Sciatic nerve (tissue), 2 donors: ENCODE data around the gene MAGEA8. TPM values are rescaled to one million over a fixed set of nuclear protein-coding genes. Genes with fewer than 3 reads are reported as not detected.
"Not testable (repeated sequence)": the region's sequence is repeated elsewhere in the genome, so short reads cannot be mapped to it uniquely, and the experiment has no call there.

ENCODE experiments used
- ATAC-seq: fragments of 200-7000 bp; cut with Tn5 transposase; one replicate; pipeline ENCODE4 v1.9.1; 2020; ENCODE audit warnings: mild to moderate bottlenecking, moderate library complexity
- DNase-seq: peaks from one replicate; pipeline ENCODE4 v3.0.0-alpha.2; 2020; ENCODE audit warnings: low spot score
- intact Hi-C: fragments of 100-400 bp; cut with DNase I; formaldehyde crosslinking; loops from one replicate; pipeline ENCODE4 v1.14.2; 2022
- total RNA-seq: library from RNA; stranded (reverse); fragmentation: NEBNext Ultra II Directional; extraction: Animal tissue kit (Norgen Biotek cat#: 25700); gene quantifications from one replicate; pipeline ENCODE4 v1.2.1, GENCODE V29; 2021
- donor health status: DM: no; HTN: no; CAD: no.
- donor health status: DM: no; HTN: no; CAD: no.

MAGEA8 gene, protein sequence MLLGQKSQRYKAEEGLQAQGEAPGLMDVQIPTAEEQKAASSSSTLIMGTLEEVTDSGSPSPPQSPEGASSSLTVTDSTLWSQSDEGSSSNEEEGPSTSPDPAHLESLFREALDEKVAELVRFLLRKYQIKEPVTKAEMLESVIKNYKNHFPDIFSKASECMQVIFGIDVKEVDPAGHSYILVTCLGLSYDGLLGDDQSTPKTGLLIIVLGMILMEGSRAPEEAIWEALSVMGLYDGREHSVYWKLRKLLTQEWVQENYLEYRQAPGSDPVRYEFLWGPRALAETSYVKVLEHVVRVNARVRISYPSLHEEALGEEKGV
- not detected for total RNA-seq

DNA sequence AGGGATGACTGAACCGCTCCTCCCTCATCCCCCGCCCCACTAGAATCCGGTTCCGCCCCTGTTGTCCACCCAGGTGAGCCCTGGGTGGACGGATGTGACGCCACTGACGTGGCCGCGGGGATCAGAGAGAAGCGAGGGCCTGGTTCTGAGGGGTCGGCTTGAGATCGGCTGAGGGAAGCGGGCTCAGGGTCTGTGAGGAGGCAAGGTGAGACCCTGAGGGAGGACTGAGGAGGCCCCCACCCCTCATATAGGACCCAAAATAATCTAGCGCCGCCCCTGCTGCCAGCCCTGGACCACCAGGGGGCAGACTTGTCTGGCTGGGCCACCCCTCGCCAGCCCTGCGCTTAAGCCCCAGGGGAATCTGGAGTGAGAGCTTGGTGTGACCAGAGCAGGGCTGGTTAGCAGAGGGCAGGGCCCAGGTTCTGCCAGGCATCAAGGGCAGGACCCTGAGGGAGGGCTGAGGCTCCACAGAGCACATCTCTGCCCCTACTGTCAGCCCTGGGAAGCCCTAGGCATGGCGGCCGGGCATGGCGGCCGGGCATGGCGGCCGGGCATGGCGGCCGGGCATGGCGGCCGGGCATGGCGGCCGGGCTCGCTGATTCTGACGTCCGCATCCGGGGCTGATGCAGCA, at the start of gene MAGEA8:
Gene MAGEA8, plus strand, starts transcription at position 103 of the 631 bp plus-strand sequence. CDS start 3,090 bp downstream, outside the sequence.
- intact Hi-C loops, result no loop called here
- no peak for ATAC-seq
- no peak for DNase-seq

DNA sequence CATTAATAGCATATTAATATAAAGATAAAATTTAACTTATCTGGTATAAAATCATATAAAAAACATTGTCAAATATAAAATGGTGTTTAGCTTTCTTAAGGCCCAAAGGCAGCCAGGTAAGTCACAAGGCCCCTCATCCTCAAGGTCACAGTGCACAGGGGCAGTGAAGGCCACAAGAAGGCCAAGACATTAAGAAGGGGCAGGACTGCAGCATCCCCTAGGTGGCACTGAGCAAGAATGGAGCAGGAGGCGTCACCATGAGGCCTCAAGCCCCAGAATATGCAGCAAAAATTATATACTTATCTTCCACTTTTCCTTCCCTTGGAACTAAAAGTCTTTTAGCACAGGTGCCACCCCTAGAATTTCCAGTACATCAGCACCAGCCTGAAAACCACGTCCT, 49.5 kb upstream of the MAGEA8 start:
- no peak for DNase-seq
- intact Hi-C loops, result no loop called here
- ATAC-seq, result no peak

DNA sequence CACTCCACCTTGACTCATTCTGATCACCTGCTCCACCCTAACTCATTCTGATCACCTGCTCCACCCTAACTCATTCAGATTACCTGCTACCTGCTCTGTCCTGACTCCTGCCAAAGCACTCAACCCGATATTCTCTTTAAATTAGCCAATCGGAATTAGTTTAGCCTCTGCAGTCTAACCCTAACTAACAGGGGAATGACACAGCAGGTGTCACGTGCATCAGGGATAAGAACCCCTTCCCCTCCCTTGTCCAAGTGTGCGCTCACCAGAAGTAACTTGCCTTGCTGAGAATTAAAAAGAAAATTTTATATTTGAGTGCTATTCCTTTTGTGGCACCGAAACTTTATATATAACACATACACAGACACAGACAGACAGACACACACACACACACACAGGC, 44.3 kb upstream of the MAGEA8 start:
- DNase-seq, ATAC-seq, intact Hi-C loops: not testable (repeated sequence)

DNA sequence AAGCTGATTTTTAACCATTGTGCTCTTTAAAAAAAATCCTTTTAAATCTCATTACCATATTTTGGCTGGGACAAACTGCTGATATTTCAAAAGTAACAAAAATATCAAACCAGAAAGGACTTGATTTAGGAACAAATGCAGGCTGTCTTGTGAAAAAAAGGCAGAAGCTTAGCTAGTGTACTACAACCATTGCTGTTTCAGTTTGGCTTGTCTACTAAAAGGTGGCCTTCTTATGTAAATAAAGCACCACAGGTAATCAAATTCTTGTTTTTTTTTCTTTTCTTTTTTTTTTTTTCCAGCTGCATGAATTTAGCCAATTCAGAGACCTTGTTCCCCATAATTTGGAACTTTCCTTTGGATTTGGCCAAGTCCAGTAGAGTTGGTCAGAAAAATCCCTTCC, 43.8 kb upstream of the MAGEA8 start:
- ATAC-seq (no peak), DNase-seq (no peak)
- intact Hi-C loops, result no loop called here

DNA sequence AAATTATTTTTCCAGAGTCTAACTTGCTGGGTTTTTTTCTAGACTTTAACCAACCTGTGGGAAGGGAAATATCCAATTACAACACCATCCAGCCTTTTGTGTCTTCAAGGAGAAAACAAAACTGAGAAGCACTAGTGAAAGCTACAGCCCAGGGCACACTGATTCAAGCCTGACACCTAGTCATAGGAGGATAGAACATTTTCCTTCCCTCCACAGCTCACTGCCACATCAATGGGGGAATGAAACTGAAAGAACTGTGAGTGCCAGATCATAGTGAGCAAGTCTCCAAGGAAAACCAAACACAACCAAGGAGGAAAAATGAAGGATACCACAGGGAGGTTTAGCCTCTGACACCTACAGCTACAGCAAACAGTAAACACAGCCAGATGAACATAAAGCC, 43.3 kb upstream of the MAGEA8 start:
- intact Hi-C loops, result no loop called here
- DNase-seq (no peak), ATAC-seq (no peak)

DNA sequence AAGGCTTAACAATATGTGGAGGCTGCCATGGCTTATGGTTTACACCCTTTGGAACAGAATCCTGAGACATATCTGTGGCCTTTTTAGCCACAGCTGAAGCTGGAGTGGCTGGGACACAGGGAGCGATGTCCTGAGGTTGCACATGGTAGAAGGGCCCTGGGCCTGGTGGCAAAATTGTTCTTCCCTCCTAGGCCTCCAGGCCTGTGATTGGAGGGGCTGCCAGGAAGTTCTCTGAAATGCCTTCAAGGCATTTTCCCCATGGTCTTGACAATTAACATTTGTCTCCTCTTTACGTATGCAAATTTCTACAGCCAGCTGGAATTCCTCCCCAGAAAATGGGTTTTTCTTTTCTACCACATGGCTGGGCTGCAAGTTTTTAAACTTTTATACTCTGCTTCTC, 39.1 kb upstream of the MAGEA8 start:
- DNase-seq, result no peak
- ATAC-seq, result no peak
- intact Hi-C loops, result no loop called here

DNA sequence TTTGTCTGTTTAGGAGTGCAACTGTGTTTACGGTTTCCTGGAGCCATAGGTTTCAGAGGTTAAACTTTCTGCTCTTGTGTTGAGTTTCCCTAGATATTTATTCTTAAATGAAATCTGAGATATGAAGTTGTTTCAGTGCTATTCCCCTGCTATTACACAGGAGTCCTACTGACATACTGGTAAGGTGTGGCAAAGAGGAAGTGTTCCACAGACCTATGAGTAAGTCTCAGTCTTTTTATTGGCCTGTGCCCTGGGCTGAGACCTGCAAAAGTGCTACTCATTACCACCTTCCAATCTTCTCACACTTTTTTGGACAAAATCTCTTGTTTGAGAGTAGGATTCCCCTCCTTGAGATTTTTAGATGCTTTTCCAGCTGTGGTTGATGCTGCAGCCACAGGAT, 35.6 kb upstream of the MAGEA8 start:
- no peak for DNase-seq
- intact Hi-C loops, result no loop called here
- ATAC-seq, result no peak

DNA sequence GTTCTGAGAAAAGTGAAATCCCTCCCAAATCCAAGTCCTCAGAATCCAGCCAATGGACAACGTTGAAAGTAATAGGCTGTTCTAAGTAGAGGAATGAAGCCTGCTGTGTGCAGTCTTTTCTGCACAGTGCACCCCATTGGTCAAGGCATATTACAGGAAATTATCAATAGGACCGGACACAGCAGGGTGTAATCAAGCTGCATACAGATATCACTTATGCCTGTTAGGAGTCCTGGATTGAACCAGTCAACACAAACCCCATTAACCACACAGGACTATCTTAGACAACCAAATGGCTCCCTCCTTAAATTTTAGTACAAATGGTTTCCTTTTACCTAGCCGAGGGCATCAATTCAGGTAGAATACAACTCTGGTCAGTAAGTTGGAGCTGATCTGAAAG, 34.2 kb upstream of the MAGEA8 start:
- ATAC-seq, result no peak
- DNase-seq, result no peak
- intact Hi-C loops, result no loop called here

DNA sequence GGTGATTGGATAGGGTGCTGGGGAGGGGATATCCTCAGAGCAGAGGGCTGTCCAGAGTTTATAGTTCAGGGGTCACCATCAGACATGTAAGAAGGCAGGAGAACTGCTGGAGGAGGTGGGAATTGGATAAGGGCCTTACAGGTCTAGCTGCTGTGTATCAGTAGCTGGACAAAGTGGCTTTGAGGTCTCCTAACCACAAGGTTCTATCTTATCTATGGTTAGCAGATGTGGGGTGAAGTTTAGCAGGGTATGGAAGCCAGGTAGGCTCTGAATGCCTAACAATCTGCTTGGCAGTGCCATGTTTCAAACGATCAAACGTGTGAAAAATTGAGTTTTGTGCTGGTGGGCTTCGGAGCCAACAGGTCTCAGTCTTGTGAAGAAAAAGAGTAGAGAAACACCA, 32.1 kb upstream of the MAGEA8 start:
- ATAC-seq, result no peak
- no peak for DNase-seq
- intact Hi-C loops, result no loop called here

DNA sequence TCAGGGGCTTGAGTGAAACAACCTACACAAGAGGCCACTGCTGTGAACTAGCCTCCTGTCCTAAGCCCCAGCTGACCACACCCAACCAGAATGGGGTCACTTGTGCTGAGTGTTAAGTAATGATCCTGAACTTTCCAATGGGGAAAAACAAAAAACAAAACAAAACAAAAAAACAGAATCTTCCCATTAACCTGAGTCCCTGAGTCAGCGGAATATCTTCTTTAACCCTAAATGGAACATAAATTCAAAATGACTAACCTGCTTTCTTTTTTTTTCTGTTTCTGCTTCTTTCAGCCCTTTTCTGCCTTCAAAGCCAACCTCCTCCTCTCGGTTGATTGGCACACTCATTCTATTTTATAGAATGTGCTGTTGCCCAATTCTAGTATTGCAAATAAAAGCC, 31.2 kb upstream of the MAGEA8 start:
- no peak for DNase-seq
- no peak for ATAC-seq
- intact Hi-C loops, result no loop called here

DNA sequence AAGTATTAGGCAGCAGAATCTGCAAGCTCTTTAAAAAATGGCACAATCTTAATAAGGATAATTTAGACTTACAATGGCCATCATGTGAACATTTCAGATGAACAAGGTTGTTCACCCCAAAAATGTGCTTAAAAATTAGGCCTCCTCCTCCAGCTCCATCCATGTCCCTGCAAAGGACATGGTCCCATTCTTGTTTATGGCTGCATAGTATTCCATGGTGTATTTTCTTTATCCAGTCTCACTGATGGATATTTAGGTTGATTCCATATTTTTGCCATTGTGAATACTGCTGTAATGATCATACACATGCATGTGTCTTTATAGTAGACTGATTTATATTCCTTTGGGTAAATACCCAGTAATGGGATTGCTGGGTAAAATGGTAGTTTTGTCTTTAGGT, 29.1 kb upstream of the MAGEA8 start:
- DNase-seq, result no peak
- intact Hi-C loops, result no loop called here
- ATAC-seq, result no peak

DNA sequence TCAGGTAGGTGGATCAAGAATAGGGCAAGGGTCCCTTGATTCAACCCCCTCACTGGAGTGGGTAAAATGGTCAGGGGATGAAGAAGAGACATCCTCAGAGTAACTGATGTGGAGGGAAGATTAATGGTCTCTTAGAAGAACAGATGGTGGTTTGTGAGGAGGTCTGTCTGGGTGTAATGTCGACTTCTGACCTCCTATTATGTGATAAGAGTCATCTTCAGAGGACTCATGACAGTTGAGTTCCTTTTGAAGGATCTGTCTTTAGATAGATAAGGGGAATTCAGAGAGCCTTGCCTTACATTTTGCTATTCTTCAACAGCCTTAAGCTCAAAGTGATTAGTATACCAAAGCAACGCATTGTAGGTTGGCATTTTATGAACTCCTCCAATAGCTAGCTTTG, 27.1 kb upstream of the MAGEA8 start:
- no peak for DNase-seq
- intact Hi-C loops, result no loop called here
- no peak for ATAC-seq

DNA sequence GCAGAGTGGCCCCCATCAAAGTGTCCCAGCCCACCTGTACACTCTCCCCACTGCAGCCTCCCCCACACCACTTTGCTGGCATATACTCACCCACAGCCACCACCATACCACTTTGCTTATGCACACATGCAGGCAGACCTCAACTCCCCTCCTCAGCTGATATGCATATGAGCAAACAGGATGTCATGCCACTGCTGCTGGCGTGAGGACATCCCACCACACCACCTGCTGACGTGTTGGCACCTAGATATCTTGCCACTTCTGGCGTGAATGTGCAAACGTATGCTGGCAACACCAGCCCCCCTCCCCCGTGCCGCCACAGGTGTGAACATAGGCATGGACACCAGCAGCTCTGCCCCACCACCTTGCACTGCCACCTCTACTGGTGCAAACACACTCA, 22.4 kb upstream of the MAGEA8 start:
- ATAC-seq, result no peak
- intact Hi-C loops, result no loop called here
- no peak for DNase-seq

DNA sequence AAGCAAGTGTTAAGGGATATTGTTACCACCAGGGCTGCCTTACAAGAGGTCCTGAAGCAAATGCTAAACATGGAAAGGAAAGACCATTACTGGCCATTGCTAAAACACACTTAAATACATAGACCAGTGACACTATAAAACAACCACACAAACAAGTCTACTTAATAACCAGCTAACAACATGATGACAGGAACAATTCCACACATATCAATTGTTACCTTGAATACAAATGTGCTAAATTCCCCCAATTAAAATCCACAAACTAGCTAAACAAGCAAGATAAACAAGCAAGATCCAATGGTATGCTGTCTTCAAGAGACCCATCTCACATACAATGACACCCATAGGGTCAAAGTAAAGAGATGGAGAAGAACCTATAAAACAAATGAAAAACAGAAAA, 20.5 kb upstream of the MAGEA8 start:
- intact Hi-C loops, result no loop called here
- ATAC-seq (no peak), DNase-seq (no peak)

DNA sequence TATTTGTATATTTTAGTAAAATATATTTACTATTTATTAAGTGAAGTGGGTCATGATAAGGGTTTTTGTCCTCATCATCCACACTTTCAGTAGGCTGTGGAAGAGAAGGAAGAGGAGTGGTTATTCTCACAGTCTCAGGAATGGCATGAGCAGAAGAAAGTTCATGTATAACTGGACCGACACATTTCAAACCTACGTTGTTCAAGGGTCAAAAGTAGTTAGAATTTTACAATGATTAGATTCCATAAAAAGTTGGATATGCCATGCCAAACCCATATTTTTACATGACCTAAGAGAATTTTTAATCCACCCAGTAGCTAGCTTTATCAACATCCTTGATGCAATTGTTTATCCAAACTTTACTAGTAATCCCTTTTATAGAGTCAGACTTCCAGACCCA, 15.6 kb upstream of the MAGEA8 start:
- DNase-seq (no peak), ATAC-seq (no peak)
- intact Hi-C loops, result loop anchor here (5.0 kb wide), 1 partner anchor 1572 kb away; no protein-coding TSS in a partner anchor

DNA sequence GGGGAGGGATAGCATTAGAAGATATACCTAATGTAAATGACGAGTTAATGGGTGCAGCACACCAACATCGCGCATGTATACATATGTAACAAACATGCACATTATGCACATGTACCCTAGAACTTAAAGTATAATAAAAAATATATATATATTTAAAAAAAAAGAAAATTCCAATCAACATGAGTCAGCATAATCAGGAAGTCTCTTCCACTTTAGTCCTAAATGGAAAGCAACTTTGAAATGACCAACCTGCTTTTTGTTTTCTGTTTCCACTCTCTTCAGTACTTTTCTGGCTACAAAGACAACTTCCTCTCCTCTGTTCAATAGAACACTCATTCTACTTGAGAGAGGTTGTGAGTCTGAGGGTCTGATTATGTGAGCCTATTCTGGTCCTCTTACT, 13.5 kb upstream of the MAGEA8 start:
- intact Hi-C loops, result loop anchor here (5.0 kb wide), 1 partner anchor 1570 kb away; no protein-coding TSS in a partner anchor
- DNase-seq (no peak), ATAC-seq (no peak)

DNA sequence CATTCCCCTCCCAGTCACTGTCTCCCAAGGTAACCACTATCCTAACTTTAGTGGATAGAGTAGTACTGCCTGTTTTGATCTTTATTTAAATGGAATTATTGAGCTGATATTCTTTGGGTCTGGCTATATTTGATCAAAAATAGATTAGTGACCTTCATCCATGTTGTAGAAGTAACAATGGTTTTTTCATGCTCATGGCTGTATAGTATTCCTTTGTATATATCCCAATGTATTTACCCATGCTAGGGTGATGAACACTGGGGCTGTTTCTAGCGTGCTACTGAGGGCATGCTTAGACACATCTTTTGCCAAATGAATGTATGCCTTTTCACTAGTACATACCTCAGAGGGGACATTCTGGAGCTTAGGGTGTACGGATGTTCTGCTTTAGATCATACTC, 10.1 kb upstream of the MAGEA8 start:
- ATAC-seq (no peak), DNase-seq (no peak)
- intact Hi-C loops, result no loop called here

DNA sequence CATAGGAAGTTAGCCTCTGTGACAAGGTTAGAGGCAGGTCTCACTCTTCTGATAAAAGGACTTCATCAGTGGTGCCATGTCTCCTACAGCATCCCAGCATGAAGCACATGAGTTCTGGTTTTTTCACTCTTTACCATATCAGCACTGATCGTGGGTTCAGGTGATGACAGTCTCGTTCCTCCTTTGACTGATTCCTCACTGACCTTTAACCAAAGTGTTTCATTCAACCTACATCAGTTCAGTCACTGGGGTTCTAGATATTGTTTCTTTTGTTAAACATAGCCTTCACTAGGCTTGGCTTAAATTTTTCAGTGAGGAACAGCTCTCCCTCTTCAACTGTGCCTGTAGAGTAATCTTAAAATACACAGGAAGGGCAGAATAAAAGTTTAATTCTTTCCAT, 9.6 kb upstream of the MAGEA8 start:
- ATAC-seq, result no peak

DNA sequence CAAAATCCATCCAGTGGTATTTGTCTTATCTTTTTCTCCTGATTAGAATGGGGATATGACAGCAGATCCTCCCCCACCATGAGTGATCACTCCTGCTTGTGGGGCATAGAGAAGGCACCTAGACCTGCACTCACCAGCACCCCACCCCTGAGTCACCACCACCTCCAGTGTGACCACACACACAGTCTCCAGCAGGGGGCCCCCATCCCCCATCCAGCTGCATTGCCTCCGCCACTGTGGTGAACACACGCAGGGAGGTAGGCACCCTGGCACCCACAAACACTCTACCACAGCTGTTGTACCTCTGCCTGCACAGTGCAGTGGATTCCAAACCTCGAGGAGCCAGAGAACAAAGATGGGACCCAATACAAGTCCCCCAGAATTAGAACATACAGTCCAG, 9.0 kb upstream of the MAGEA8 start:
- no peak for ATAC-seq
- no peak for DNase-seq
- intact Hi-C loops, result no loop called here

More for the DNA sequence above, 9.6 kb upstream of the MAGEA8 start:
- no peak for DNase-seq
- intact Hi-C loops, result no loop called here

DNA sequence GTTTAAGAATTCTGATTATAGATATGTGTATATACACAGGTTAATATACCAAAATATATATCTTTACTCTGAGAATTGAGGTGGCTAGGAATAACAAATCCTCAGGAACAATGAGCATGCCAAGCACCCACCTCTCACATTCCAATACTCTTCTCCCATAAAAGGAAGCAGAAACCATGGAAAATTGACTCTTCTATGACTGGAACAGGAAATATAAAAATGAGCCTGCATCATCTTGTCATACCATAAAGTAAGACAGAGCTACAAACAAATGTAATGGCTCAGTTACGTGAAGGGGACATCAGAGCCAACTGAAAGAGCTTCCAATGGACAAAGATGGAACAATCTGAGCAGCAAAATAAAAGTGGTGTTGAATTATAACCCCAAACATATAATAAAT, 3.8 kb upstream of the MAGEA8 start:
- intact Hi-C loops, result no loop called here
- DNase-seq (no peak), ATAC-seq (no peak)

DNA sequence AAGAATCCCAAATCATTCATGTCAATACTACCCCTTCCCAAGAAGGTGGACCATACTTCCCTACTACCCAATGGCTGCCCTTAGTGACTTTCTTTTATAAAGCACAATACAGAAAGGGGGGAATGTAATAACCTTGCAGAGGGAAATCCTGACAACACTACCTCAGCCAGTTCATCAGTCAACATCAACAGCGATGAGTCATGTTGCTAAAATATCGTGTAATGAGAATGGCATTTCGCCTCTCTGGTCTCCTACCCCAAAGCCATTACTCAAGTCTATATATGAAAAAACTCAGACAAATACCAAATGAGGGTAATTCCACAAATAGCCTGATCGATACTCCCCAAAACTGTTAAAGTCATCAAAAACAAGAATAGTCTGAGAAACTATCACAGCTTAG, 3.3 kb upstream of the MAGEA8 start:
- ATAC-seq, result no peak
- intact Hi-C loops, result no loop called here
- no peak for DNase-seq
